ENCODE data around the gene LMTK2.
"Not testable (repeated sequence)": the region's sequence is repeated elsewhere in the genome, so short reads cannot be mapped to it uniquely, and the experiment has no call there.

Gene LMTK2

DNA sequence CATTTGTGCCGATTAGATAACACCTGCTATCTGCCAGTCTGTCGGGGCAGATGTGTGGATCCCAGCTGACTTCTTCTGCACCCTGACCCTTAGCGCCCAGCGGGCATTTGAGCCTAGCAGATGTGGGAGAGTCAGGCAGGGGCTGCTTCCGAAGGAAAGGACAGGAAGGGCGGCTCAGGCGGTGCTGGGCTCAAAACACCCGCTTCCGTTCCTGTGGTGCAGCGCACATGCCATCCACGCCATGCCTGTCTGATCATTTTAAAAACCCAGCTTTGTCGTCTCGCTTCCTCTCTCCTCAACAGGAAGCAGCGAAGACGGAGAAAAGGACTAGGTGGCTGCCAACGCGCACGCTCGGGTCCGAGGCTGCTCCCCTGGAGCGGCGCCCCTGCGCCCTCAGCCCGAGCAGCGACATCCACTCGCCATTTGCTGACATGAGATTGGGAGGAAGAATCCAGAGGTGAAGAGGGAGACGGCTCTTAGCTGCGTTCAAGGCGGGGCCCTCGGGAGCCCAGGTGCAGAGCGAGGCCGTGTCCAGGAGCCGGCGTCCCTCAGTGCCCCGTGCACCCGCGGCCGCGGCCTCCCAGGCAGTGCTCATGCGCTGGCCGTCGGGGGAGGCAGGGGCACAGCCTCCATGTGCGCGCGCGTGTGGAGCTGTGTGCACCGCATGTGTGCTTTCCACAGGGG, 98.6 kb downstream of the LMTK2 start:
- DNase-seq: no peak

DNA sequence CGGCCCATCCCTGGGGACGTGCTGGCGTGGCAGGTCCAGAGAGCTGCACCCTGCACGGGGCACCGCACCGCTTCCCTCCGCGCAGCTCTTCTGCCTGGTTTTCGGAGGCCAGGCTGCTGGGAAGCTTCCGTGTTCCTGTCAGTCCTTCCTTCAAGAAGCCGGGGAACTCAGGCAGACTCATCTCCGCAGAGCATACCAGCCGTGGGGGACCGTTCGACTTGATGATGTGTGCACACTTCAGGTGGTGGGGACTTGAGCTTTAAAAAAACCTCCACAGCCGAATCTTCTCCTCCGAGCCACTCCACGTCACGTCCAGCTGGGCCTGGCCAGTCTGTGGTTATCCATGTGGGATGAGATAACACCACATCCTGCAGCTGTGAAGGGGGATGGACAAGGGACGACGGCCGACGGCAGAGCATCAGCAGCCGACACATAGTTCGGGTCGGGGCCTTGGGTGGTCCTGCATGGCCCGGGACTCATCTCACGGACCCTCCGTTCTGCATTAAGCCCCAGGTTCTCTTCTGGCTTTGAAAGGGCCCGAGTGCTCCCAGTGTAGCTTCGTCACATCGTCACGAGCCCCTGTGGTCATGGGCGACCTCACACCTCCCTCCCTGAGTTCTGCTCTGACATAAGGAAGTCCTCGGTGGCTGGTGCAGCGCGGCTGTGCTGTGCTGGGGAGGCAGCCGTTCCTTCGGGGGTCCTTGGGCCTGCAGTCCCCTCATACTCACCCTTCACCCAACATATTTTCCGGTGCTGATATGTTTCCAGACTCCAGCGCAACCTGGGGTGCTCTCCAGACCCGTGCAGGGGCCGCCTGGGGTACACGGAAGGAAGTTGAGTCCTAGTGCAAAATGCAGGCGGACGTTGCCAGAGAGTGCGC, 100.0 kb downstream of the LMTK2 start:
- DNase-seq: no peak

DNA sequence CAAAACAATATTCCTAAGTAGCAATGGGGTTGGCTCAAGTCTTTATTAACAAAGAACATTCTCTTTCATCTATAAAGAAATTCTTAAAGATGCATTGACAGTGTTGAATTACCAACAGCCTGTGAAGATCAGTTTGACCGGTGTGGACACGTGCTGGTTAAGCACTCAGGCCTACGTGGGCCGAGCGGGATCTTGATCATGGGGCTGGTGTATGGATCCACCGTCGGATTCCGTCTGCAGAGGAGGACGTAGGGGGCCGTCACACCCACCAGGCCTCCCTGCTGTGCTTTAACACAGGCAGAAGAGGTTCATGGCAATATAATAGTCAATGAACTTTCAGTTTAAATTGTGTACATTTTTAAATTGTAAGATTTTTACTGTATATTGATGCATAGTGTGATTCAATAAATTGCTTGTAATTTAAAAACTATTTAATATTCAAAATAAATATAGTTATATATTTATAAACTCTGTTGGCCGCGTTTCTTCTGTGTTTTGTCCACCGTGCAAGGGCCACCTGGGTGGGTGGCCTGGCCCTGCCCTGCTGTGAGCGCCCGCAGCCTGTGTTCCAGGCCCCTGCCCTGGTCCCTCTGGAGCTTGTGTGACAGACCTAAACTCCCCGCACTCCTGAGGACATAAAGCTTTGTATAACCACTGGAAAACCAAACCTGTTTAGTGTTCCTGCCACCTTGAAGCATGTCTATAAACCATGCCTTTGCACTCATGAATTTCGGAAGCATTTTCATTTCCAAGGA, 102.7 kb downstream of the LMTK2 start:
- no peak for DNase-seq

DNA sequence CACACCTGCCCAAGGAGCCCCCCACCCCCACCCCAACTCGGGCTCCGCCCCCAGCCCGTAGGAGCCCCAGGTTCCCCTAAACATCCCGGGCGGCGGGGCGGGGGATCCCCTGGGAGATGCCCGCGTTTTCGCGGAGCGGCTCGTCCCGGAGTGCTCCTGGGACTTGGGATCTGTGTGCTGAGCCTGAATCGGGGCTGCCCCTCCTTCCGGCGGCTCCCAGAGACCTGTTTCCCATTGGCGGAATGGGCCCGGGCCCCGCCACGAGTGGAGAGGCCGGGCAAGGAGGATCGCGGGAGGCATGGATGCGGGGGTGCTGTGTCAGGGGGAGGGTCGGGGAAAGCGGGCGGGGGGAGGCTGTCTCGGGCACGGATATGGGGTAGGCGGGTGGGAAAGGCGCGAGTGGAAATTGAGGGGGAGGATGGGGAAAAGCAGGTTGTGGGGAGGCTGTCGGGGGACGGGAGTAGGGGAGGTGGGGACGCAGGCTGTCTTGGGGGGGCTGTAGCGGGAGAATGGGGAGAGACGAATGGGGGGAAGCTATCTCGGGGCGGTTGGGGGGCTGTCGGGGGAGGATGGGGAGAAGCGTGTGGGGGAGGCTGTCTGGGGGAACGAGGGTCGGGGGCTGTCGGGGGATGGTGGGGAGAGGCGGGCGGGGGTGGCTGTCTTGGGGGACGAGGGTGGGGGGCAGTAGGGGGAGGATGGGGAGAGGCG, 104.0 kb downstream of the LMTK2 start:
- no peak for DNase-seq

DNA sequence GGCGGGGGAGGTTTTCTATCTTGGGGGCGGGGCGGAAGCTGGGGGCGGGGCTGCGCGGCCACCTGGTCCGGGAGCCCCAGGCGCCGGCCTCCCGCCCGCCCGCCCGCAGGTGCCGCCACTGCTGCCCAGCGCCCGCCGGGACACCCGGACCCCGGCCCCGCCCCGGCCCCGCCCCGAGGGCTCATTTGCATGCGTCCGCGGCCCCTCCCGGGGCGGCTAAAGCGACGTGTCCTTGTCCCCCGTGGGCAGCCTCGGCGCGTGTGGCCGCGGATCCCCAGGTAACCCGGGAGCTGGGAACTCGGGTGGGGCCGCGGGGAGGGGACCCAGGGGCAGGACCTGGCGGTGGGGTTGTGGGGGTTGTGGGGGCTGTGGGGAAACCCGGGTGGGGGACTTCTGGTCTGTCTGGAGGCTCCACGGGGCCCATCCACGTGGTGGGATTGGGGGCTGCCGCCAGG, 104.6 kb downstream of the LMTK2 start, which contains the start of gene BHLHA15:
Gene BHLHA15, plus strand, starts transcription at position 219 of the 455 bp plus-strand sequence. CDS start 871 bp downstream, outside the sequence.
- DNase-seq: no peak

DNA sequence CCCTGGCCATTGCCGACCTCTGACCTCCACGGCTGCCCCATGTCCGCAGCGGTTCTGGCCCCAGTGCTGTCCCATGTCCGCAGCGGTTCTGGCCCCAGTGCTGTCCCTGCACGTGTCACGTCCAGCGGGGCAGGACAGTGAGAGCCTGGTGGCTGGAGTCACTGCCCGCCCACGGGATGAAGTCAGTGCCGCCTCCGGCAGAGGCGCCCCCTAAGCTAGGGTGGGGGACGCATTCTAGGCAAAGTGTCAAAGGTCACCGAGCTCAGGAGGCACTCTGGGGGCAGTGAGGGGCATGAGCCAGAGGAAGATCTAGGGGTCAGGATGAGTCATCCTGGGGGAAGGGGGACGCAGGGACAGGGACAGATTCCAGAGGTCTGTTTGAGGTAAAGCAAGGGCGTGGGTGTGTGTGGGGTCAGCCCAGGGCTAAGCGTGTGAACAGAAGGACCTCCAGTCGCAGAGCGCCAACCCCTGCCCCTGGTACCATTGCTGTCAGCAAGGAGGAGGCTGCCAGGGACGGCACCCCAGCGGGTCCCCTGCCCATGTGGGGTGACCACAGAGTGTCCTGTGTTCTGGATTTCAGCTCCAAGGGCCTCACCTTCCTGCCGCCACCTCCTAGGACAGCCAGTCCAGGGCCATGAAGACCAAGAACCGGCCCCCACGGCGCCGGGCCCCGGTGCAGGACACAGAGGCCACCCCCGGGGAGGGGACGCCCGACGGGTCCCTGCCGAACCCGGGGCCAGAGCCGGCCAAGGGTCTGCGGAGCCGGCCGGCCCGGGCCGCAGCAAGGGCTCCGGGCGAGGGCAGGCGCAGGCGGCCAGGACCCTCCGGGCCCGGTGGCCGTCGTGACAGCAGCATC, 105.2 kb downstream of the LMTK2 start:
- no peak for DNase-seq

DNA sequence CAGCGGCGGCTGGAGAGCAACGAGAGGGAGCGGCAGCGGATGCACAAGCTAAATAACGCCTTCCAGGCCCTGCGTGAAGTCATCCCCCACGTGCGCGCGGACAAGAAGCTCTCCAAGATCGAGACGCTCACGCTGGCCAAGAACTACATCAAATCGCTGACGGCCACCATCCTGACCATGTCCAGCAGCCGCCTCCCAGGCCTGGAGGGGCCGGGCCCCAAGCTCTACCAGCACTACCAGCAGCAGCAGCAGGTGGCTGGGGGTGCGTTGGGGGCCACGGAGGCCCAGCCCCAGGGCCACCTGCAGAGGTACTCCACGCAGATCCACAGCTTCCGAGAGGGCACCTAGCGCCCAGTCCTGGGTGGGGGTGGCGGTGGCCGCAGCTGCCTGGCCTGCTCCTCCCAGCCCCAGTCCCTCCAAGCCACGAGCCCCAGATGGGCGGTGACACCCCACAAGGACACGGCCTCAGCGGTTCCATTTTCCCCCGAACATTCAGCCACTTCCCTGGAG, 105.9 kb downstream of the LMTK2 start:
- no peak for DNase-seq

DNA sequence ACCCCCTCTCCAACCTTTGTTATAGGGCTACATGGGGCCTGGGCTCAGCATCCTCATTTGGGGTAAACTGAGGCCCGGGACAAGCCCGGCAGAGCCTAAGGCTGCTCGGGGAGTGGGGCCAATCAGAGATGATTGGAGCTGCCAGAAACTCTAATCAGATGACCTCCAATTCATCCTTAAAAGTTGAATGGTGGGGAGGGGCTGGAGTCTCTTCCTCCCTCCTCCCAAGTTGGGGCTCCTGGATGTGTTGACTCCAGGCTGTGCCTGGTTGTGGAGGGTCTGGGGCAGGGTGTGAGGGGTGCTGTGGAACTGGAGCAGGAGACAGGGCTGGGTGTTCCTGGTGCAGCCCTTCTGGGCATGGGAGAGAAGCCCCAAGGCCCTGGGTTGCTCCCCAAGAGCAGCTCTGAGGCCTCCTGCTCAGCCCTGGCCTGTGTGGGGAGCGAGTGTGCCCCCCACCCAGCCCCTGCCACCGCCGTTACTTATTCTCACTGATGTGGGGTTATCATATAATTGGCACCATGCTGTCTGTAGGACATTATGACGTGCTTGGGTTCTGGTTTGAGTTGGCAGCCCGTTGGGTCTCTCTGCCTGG, 106.7 kb downstream of the LMTK2 start:
- no peak for DNase-seq

DNA sequence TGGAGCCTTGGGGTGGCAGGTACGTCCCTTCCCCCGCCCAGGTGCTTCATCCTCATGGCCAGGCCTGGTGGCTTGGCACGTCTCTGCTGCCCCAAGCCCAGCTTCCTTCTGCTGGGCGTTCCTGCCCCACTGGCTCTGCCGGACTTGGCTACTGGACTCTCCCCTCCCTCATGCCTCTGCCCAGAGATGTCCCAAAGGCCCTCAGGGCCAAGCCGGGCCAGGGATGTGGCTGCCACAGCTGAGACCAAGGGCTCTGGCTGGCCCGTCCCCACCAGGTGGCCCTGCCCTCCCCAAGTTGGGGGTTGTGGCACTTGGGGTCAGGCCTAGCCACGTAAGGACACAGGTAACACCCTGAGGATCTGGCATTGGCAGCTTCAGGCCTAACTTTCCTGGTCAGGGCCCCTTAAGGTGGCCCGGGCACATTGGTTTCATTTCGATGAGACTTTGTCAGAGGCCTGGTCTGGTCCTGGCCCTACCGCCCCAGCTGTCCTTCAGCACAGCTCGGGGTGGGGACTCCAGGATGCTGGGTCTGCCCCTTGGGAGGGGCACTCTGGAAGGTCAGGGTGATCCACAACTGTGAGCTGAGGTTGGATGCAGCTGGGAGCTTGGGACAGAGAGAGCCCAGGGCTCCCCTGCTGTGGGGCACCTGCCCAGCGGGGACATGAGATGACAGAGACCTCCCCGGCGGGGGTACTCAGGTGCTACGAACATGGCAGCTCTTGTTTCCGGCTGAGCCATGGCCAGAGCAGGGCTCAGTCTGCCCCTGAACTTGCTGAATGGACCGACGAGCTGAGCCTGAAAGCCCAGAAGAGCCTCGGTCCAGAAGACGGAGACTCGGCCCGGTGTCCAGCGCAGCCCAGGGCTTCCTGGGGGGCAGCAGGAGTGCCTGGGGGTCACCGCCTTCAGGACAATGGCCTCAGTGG, 107.5 kb downstream of the LMTK2 start:
- DNase-seq: no peak

DNA sequence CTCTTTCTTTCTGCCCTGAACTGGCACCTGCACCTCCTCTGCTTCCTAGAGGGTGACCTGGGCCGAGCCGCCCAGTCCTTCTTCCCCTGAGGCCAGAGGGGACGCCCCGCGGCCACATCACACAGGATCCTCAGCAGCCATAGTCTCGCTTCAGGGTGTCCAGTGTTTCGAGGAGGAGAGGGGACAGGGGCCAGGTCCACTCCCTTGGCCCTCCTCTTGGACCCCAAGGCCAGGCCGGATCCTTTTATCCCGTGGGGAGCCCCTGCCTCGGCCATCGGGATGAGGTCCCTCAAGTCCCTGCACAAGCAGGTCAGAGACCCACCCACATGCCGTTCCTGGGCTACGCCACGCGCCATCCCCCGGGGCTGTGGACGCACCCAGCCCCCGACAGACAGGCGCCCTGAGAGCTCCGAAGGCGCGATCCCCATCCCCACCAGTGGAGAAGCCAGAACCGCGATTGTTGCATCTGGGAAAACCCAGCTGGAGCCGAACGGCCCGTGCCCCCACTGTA, 108.2 kb downstream of the LMTK2 start:
- DNase-seq: no peak

DNA sequence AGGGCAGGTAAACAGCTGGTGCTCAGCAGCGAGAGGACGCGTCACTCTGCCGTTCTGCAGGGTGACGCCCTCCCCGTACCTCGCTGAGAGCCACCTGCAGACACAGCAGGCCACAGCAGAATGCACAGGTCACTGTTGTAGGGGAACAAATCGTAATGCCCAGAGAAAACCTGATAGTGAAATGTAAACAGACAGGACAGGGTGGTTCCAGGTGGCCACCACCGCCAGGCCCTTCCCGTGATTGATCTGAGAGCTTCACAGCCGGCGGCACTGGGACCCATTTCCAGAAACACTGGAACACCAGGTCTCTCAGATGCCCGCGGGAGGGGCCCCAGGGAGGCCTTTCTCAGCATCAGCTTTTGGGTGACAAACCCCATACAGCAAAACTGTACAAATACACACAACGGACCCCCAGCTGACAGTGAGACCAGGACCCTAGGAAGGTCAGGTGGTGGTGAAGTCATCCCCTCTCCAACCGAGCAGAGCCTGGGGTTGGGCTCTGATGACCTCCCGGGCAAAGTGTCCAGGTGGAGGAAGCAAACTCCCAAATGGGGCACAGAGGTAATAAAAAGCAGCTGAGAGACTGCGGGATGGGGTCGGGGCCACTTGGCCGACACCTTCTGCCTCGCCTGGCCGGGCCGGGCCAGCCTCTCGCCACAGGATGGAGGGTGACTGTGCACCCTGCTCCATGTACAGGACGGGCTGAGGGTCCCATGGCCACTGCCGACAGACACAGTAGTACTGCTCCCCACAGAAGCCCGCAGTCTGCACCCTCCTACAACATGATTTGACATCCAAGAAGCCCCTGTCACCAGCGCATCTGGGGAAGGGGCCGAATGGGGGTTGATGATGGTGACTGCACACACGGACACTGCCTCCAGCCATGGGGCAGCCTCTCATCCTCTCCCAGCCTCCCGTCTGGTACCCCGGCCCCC, 109.2 kb downstream of the LMTK2 start:
- no peak for DNase-seq

DNA sequence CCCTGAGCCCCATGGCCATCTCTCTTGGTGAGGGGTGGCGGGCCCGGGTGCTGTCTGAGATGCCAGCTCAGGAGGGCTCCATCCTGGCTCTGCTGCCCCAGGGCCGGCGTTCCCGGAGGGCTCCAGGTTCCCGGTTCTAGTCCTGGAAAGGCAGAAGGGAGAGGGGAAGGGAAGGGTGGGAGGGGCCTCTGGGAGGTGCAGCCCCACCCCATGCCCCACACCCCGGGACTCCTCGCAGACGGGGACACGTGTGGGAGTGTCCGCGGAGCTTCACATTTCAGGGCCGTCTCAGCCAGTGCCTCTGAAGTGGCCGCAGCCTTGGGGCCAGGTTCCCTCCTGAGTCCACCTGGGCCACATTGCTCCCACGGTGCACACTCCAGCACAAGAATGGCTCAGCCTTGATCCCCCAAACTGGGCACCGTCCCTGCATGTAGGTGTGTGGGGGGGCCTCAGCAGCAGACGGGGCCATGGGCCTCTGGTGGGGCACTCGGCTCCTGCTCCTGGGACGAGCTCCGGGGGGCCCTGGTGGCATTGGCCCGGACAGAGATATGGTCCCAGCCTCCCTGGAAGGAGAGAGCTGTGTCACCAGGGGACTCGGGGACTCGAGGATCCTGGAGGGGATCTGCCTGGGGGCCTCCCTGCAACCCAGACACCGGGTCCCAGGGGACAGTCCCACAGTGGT, 110.4 kb downstream of the LMTK2 start:
- DNase-seq: no peak

DNA sequence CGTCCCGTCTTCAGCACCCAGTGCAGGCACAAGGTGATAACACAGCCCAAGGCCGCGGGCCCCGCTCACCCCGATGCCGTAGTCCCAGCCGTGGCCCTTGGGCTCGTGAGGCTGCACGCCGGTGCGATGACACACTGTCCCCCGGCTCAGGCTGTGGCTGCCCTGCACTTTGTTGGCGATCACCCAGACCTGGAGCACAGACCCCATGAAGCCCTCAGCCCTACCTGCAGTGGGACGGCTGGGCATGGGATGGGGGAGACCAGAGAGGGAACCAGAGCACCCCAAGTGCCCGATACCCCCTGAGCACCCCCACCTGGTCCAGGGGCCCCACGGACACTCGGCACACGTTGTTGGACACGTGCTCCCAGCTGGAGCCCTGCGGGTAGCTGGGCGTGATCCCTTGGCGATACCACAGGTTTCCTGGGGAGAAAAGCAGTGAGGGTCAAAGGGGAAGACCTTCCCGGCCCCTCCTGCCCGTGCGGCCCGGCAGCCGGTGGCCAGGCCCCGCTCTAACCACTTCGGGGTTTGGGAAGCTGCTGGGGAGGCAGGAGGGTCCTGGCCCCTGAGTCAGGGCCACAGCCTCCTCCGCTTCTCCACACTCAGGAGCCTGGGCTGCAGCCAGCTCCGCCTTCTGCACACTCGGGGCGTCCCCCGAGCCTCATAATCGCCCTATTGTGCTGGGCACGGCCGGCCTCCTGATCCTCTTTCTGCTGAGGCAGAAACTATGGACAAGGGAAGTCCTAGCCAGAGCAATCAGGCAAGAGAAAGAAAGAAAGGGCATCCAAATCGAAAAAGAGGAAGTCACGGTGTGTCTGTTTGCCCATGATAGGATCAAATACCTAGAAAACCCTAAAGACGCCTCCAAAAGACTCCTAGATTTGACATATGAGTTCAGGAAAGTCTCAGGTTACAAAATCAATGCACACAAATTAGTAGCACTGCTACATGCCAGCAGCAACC, 111.2 kb downstream of the LMTK2 start:
- DNase-seq: no peak

DNA sequence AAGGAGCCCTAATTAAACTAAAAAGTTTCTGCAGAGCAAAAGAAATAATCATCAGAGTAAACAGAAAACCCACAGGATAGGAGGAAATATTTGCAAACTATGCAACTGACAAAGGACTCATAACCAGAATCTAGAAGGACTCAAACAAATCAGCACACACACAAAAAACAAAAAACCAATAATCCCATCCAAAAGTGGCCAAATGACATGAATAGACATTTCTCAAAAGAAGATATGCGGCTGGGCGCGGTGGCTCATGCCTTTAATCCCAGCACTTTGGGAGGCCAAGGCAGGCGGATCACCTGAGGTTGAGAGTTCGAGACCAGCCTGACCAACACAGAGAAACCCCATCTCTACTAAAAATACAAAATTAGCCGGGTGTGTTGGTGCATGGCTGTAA, 112.7 kb downstream of the LMTK2 start:
- not testable (repeated sequence) for DNase-seq

DNA sequence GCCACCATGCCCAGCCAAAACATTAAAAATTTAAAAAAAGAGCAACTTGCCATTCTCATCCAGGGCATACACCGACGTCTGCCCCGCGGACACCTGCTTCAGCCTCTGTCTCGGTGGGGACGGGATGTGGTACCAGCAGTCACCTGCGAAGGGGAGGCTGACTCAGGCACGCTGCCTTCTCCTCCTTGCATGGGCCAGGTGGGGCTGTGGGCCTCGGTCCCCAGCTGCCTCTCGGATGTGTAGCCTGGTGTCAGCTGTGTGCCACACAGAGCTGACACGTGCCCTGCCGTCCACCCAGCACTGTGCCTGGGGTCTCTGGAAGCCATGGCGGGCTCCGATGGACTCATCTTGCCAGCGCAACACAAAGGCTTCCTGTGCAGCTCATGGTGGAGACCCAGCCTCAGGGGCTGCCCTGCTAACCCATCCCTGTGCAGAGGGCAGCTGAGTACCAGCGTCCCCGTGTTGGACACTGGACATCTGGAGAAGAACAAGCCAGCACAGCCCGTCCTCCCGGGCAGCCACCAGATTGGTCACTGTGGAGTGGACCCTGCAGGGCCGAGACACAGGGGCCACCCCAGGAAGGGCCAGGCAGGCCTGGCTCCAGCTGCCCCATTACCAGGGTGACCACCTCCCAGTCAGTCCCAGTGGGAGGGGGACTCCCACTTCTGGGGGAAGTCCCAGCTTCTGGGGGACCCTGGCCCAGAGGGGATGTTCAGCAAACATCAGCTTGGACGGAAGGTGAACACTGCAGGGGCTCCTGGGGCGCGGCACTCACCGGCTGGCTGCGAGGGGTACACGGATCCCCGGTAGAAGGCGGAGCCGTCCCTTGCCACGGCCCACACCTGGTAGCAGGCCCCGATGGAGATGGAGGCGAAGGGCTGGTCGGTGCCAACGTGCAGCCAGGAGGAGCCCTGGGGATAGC, 115.2 kb downstream of the LMTK2 start:
- no peak for DNase-seq

Data from NCI-H446 (cell line).